HEK293T (cell line): Measurements from ENCODE around the gene CKLF.

Experiments used
- CTCF ChIA-PET: fragments of 350-600 bp; formaldehyde crosslinking; extraction: SDS; loops from one replicate; lab custom pipeline; 2021; ENCODE audit warnings: antibody characterized with exemption, inconsistent platforms; lab: Yijun Ruan, JAX
- POLR2A ChIA-PET: fragments of 350-600 bp; formaldehyde crosslinking; extraction: SDS; loops from one replicate; lab custom pipeline; 2020; ENCODE audit warnings: antibody characterized with exemption, inconsistent platforms; lab: Yijun Ruan, JAX
- DNase-seq: peaks from one replicate; pipeline ENCODE4 v3.0.0; 2012; ENCODE audit warnings: mixed read lengths; ENCODE audit errors: extremely low spot score
- ARNT ChIP-seq: fragments of 450-650 bp; IDR thresholded peaks from 2 replicates; pipeline ENCODE4 v1.6.1; 2017; ENCODE audit warnings: mild to moderate bottlenecking
- BHLHE40 ChIP-seq: fragments of 450-650 bp; IDR thresholded peaks from 2 replicates; pipeline ENCODE4 v1.6.1; 2016; ENCODE audit warnings: mild to moderate bottlenecking, moderate library complexity, borderline replicate concordance
- CTBP1 ChIP-seq: fragments of 450-650 bp; IDR thresholded peaks from 2 replicates; pipeline ENCODE4 v1.6.1; 2016; ENCODE audit warnings: borderline replicate concordance
- ELF4 ChIP-seq: fragments of 450-650 bp; IDR thresholded peaks from 2 replicates; pipeline ENCODE4 v1.6.1; 2017; ENCODE audit warnings: antibody characterized with exemption
- FOXA1 ChIP-seq: fragments of 450-650 bp; IDR thresholded peaks from 2 replicates; pipeline ENCODE4 v1.6.1; 2016; ENCODE audit warnings: mild to moderate bottlenecking
- FOXK2 ChIP-seq: fragments of 450-650 bp; IDR thresholded peaks from 2 replicates; pipeline ENCODE4 v1.6.1; 2016; ENCODE audit warnings: mild to moderate bottlenecking
- FOXM1 ChIP-seq: fragments of 450-650 bp; IDR thresholded peaks from 2 replicates; pipeline ENCODE4 v1.6.1; 2017; ENCODE audit warnings: mild to moderate bottlenecking, borderline replicate concordance
- HDGF ChIP-seq: fragments of 450-650 bp; IDR thresholded peaks from 2 replicates; pipeline ENCODE4 v1.6.1; 2017; ENCODE audit warnings: antibody characterized with exemption, borderline replicate concordance
- L3MBTL2 ChIP-seq: fragments of 450-650 bp; conservative IDR thresholded peaks from 2 replicates; pipeline ENCODE4 v1.6.1; 2016; ENCODE audit warnings: mild to moderate bottlenecking
- LEF1 ChIP-seq: fragments of 450-650 bp; IDR thresholded peaks from 2 replicates; pipeline ENCODE4 v1.6.1; 2017; ENCODE audit warnings: mild to moderate bottlenecking, borderline replicate concordance
- NFRKB ChIP-seq: fragments of 450-650 bp; IDR thresholded peaks from 2 replicates; pipeline ENCODE4 v1.6.1; 2016; ENCODE audit warnings: mild to moderate bottlenecking, moderate library complexity
- PKNOX1 ChIP-seq: fragments of 450-650 bp; IDR thresholded peaks from 2 replicates; pipeline ENCODE4 v1.6.1; 2016
- SP1 ChIP-seq: fragments of 450-650 bp; IDR thresholded peaks from 2 replicates; pipeline ENCODE4 v1.6.1; 2017
- SUZ12 ChIP-seq: fragments of 450-650 bp; IDR thresholded peaks from 2 replicates; pipeline ENCODE4 v1.6.1; 2016; ENCODE audit warnings: mild to moderate bottlenecking
- TARDBP ChIP-seq: fragments of 450-650 bp; IDR thresholded peaks from 2 replicates; pipeline ENCODE4 v1.6.1; 2016
- ZNF384 ChIP-seq: fragments of 450-650 bp; IDR thresholded peaks from 2 replicates; pipeline ENCODE4 v1.6.1; 2016

Gene CKLF

GRCh38 chr16:66509576-66509975, 42.8 kb upstream of the CKLF start:
- DNase-seq: no peak
- TF ChIP-seq PKNOX1 (no peak), L3MBTL2 (no peak), SP1 (no peak), SUZ12 (no peak), FOXA1 (no peak), FOXM1 (no peak), LEF1 (no peak), TARDBP (no peak), BHLHE40 (no peak), ELF4 (no peak)
- ChIA-PET CTCF (no interaction called here), POLR2A (no interaction called here)

GRCh38 chr16:66510298-66510697, 42.1 kb upstream of the CKLF start:
- ChIA-PET POLR2A (no interaction called here), CTCF (no interaction called here)
- TF ChIP-seq LEF1 (no peak), ELF4 (no peak), SUZ12 (no peak), BHLHE40 (no peak), ZNF384 (no peak), FOXA1 (no peak), FOXM1 (no peak)
- DNase-seq: no peak

GRCh38 chr16:66510711-66511601, 41.4 kb upstream of the CKLF start:
- no peak for TF ChIP-seq NFRKB
- no peak for TF ChIP-seq FOXK2
- TF ChIP-seq PKNOX1: no peak
- ChIA-PET POLR2A (no interaction called here), CTCF (no interaction called here)
- no peak for DNase-seq

GRCh38 chr16:66511602-66512271, 40.6 kb upstream of the CKLF start:
- ChIA-PET POLR2A (interaction anchor here (0.7 kb wide), 1 partner anchor 57 kb away, joined by 4 read pairs; no protein-coding TSS in a partner anchor), CTCF (interaction anchor here (1.3 kb wide), 1 partner anchor 9 kb away, joined by 3 read pairs; no protein-coding TSS in a partner anchor)
- DNase-seq: no peak
- TF ChIP-seq LEF1 (no peak), FOXM1 (no peak), NFRKB (no peak), TARDBP (no peak), HDGF (no peak), FOXK2 (no peak), L3MBTL2 (no peak), ZNF384 (no peak), ELF4 (no peak), PKNOX1 (no peak), SP1 (no peak), ARNT (no peak)

- TF ChIP-seq ZNF384 (no peak), BHLHE40 (no peak), HDGF (no peak), PKNOX1 (no peak), CTBP1 (no peak), NFRKB (no peak), ELF4 (no peak), SUZ12 (no peak), FOXM1 (no peak), ARNT (no peak), L3MBTL2 (no peak), FOXA1 (no peak), SP1 (no peak)
- CTCF ChIA-PET: interaction anchor here (1.3 kb wide), 1 partner anchor 8 kb away, joined by 3 read pairs; no protein-coding TSS in a partner anchor
- DNase-seq: no peak
- POLR2A ChIA-PET: interaction anchor here (0.7 kb wide), 1 partner anchor 56 kb away, joined by 4 read pairs; no protein-coding TSS in a partner anchor
Measured at GRCh38 chr16:66512272-66513110, 39.9 kb upstream of the CKLF start.
